Activated CD4-positive, alpha-beta T cell treated with anti-CD3 and anti-CD28 coated beads, Interleukin-2, amount 10 ng/mL, durations not matched to agents 24 days and 14 days (primary cell): Measurements from ENCODE around the gene TRIM39. TPM values are rescaled to one million over a fixed set of nuclear protein-coding genes. Genes with fewer than 3 reads are reported as not detected.

Experiments used
- DNase-seq: peaks from one replicate; pipeline ENCODE4 v3.0.0; 2022
- H3K27ac Mint-ChIP-seq: one replicate; pipeline ENCODE4 v1.8.0; 2022; ENCODE audit warnings: mild to moderate bottlenecking, mixed read lengths
- H3K27me3 Mint-ChIP-seq: one replicate; pipeline ENCODE4 v1.8.0; 2022; ENCODE audit warnings: mixed read lengths
- H3K36me3 Mint-ChIP-seq: one replicate; pipeline ENCODE4 v1.8.0; 2022; ENCODE audit warnings: low read depth, mild to moderate bottlenecking, mixed read lengths
- H3K4me1 Mint-ChIP-seq: one replicate; pipeline ENCODE4 v1.8.0; 2021; ENCODE audit warnings: mixed read lengths
- H3K4me3 Mint-ChIP-seq: one replicate; pipeline ENCODE4 v1.8.0; 2022; ENCODE audit warnings: mild to moderate bottlenecking, moderate library complexity, mixed read lengths
- H3K9me3 Mint-ChIP-seq: one replicate; pipeline ENCODE4 v1.8.0; 2021; ENCODE audit warnings: mixed read lengths
- intact Hi-C: fragments of 100-400 bp; cut with micrococcal nuclease; formaldehyde crosslinking; loops from one replicate; pipeline ENCODE4 v1.15.1; 2023
- total RNA-seq: library from RNA; stranded (reverse); gene quantifications from 2 replicates; pipeline ENCODE4 v1.2.3, GENCODE V29; 2022

Gene TRIM39
- total RNA-seq, 1 donor from 2014 or later = 13.7 TPM

DNA sequence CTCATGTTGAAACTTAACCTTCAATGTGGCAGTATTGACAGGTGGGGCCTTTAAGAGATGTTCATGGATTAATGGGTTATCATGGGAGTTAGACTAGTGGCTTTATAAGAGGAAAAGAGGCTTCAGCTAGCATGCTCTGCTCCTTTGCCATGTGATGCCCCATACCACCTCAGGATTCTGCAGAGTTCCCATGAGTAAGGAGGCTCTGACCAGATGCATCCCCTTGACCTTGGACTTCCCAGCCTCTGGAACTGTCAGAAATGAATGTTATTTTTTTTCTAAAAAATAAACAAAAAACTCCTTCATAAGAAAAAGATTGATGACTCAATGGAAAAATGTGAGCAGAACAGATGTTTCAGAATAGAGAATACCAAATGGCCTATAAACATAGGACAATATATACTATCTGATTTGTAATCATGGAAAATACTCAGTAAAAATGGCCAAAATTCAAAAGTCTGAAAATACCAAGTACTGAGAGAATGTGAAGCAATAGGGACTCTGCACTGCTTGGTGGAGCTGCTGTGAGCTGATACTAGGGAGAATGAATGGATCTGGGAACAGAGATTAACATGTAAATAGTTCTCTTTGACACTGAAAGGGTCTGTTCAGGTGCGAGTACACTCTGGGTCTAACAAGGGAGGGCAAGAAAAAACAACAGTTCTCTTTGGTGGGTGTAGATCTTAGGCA is 7.4 kb upstream of the TRIM39 start:
- H3K4me1 Mint-ChIP-seq = peaks cover 58% of the 10 kb centered on the region
- no peaks in the 10 kb centered on the region for H3K27me3 Mint-ChIP-seq
- intact Hi-C loops = loop anchor here (2.0 kb wide), 1 partner anchor 14 kb away; no protein-coding TSS in a partner anchor
- H3K27ac Mint-ChIP-seq = peak overlapping the region; percentile 34
- DNase-seq = no peak
- H3K9me3 Mint-ChIP-seq = peaks cover 4% of the 10 kb centered on the region
- peaks cover 50% of the 10 kb centered on the region for H3K36me3 Mint-ChIP-seq
- H3K4me3 Mint-ChIP-seq = no peak overlapping the region

DNA sequence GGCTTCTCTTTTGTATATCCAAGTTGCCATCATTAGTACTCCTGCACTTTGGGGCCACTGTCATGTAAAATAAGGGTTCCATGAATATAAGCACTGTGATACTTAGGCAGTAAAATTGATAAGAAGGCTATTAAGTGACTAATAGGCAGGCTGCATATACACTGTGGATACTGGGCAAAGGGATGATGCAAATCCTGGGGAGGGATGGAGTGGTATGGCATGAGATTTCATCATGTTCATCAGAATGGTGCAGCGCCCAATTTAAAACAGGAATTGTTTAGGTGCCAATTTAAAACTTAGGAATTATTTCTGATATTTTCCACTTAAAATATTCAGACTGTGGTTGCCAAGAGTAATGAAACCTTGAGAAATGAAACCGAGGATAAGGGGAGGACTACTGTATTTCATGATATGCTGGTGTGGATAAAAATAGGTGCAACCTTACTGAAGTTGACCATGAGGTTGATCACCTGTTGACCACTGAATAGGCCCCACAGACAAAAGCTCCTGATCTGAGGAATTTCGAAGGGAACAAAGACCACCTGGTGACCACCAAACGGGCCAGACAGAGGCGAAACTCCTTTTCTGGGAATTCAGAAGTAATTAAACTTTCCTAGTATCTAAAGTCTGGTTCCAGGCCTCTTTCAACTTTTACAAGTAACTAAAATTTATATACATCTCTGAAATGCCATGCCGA is 4.9 kb upstream of the TRIM39 start:
- H3K27me3 Mint-ChIP-seq = no peaks in the 10 kb centered on the region
- no peak for DNase-seq
- H3K9me3 Mint-ChIP-seq = peaks cover 4% of the 10 kb centered on the region
- intact Hi-C loops = no loop called here
- H3K27ac Mint-ChIP-seq = no peak overlapping the region
- peak overlapping the region; percentile 68 for H3K4me3 Mint-ChIP-seq
- H3K4me1 Mint-ChIP-seq = peaks cover 69% of the 10 kb centered on the region
- H3K36me3 Mint-ChIP-seq = peaks cover 42% of the 10 kb centered on the region

DNA sequence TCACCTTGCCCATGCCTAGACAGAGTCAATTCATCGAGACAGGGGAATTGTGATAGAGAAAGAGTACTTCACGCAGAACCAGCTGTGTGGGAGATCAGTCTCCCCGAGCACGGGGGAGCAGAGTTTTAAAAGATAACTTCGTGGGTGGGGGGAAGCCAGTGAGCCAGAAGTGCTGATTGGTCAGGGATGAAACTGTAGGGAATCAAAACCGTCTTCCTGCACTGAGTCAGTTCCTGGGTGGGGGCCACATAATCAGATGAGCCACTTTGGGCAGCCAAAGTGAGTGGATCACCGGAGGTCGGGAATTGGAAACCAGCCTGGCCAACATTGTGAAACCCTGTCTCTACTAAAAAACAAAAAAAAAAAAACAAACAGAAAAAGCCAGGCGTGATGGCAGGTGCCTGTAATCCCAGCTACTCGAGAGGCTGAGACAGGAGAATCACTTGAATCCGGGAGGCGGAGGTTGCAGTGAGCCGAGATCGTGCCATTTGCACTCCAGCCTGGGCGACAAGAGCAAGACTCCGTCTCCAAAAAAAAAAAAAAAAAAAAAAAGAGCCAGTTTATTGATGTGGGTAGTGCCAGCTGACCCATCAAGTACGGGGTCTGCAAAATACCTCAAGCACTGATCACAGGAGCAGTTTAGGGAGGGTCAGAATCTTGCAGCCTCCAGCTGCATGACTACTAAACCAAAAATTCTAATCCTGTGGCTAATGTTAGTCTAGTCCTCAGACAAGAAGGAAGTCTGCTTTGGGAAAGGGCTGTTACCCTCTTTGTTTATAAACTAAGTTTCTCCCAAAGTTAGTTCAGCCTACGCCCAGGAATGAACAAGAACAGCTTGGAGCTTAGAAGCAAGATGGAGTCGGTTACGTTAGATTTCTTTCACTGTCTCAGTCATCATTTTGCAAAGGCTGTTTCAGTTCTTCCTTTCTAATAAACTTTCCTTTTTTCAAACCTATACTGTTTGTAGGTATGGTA is 3.9 kb upstream of the TRIM39 start:
- no peaks in the 10 kb centered on the region for H3K27me3 Mint-ChIP-seq
- peaks cover 71% of the 10 kb centered on the region for H3K4me1 Mint-ChIP-seq
- H3K36me3 Mint-ChIP-seq = peaks cover 45% of the 10 kb centered on the region
- DNase-seq = no peak
- intact Hi-C loops = no loop called here
- H3K9me3 Mint-ChIP-seq = peaks cover 4% of the 10 kb centered on the region
- H3K27ac Mint-ChIP-seq = peak overlapping the region; percentile 79
- H3K4me3 Mint-ChIP-seq = peak overlapping the region; percentile 68

DNA sequence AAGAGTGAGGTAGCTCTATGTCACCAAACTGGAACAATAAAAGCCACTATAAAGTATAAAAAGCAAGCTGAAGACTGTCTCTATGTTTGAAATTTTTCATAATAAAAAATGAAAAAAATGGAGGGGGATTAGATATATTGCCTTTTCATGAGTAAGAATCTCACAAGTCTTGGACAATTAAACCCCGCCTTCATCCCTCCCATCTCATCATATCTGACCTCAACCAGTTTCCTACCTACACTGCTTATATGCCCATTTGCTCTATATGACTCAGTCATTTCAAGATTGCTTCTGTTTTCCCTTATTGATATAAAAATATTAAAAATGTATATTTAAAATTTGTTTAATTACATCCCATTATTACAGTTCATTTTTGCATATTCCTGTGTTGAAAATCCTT is 2.9 kb upstream of the TRIM39 start:
- Mint-ChIP-seq H3K27ac (no peak overlapping the region), H3K27me3 (no peaks in the 10 kb centered on the region), H3K9me3 (peaks cover 4% of the 10 kb centered on the region), H3K4me3 (peak overlapping the region; percentile 96), H3K4me1 (peaks cover 66% of the 10 kb centered on the region), H3K36me3 (peaks cover 45% of the 10 kb centered on the region)
- no peak for DNase-seq
- intact Hi-C loops = no loop called here

DNA sequence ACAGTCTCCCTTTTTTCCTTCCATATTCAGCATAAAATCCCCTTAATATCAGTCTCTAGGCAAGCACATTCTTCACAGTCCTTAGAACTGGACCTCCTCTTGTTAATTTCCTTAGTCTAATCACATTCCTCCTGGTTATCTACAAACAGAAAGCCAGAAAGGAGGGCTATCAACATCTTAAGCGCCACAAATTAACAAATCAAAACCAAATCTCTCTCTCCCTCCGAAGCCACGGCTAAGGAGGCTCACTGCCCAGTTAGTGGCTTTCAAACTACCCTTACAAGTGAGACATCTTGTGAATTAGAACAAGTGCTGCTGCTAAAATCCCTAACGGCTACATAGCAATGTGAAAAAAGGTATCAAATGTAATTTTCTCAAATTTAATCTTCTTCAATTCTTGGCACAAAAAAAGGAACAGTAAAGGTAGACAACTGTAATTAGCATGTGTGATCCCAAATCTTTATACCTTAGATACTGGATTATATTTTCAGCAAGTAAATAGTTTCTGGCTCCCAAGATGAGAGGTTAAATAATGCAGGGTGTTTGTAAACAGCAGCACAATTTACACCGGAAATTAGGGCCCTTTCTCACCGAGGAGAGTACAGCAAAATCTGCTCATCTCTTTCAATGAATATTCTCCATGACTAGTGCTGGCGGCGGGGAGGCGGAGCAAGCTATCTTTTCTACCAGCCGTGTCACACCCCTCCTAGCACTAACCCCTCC is 1.4 kb upstream of the TRIM39 start:
- peak overlapping the region; percentile 96 for H3K4me3 Mint-ChIP-seq
- peaks cover 4% of the 10 kb centered on the region for H3K9me3 Mint-ChIP-seq
- peaks cover 46% of the 10 kb centered on the region for H3K36me3 Mint-ChIP-seq
- H3K4me1 Mint-ChIP-seq = peaks cover 58% of the 10 kb centered on the region
- peak overlapping the region; percentile 99 for H3K27ac Mint-ChIP-seq
- H3K27me3 Mint-ChIP-seq = no peaks in the 10 kb centered on the region
- intact Hi-C loops = loop anchor here (1.0 to 5.0 kb wide), 2 partner anchors 112 to 258 kb away; partner anchors contain the start of genes PPP1R11 and TRIM26
- peak; percentile 93 for DNase-seq

DNA sequence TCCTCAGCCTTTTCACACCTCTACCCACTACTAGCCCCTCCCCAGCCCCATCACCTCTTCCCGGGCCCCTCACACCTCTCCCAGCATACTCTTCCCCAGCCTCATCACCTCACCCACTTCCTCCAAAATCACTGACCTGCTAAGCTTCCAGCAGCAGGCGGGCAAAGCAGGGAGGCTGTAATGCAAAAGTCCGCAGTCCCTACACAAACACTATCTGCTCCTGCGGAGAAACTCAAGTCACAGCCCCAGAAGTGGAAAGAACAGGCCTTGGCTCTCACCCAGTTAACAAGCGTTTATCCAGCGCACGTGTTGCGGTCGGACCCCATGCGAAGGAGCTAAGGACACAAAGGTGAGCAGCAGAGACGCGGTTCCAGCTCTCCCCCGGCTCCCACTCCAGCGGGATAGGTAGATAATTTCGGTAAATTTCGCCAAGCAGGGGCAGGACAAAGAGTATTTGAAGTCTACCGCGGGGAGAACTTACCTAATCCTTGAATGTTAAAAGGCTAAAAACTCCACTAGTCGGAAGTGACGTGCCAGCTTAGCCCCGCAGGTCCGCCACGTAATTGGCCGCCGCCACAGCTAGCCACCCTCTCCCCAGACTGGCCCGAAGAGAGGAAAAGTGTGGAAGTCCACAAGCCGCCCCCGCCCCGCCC is 728 bp upstream of the TRIM39 start:
- no peaks in the 10 kb centered on the region for H3K27me3 Mint-ChIP-seq
- peaks cover 4% of the 10 kb centered on the region for H3K9me3 Mint-ChIP-seq
- DNase-seq = peak; percentile 93
- peaks cover 54% of the 10 kb centered on the region for H3K4me1 Mint-ChIP-seq
- H3K36me3 Mint-ChIP-seq = peaks cover 43% of the 10 kb centered on the region
- peak overlapping the region; percentile 96 for H3K4me3 Mint-ChIP-seq
- intact Hi-C loops = loop anchor here (1.0 to 5.0 kb wide), 5 partner anchors 19 to 259 kb away; partner anchors contain the start of genes GNL1, PPP1R11, PRR3 and RPP21
- peak overlapping the region; percentile 99 for H3K27ac Mint-ChIP-seq

DNA sequence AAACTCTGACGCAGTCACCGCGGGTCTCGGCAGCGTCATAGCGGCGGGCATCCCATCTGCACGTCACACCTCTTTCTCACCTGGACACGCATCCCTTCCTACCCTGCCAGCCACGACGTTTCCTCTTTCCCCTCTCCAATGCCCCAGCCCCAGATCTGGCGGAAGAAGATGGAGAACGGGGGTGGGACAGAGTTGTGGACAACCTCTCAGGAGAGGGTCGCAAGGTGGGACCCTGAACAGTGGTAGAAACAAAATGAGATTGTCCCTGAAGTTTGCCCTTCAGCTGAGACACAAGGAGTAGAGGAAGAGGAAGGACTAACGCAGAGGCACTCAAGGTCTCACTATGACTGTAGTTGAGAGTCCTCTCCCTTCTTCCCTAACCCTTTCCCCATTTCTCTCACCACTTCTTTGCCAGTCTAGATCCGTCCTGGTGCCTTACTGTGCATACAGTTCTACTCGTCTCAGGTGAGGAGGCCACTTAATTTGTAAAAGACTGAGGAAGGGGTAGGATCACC is 562 bp downstream of the TRIM39 start:
- Mint-ChIP-seq H3K27me3 (no peaks in the 10 kb centered on the region), H3K4me3 (peak overlapping the region; percentile 96), H3K4me1 (peaks cover 44% of the 10 kb centered on the region), H3K27ac (peak overlapping the region; percentile 93), H3K36me3 (peaks cover 46% of the 10 kb centered on the region), H3K9me3 (peaks cover 4% of the 10 kb centered on the region)
- intact Hi-C loops = loop anchor here (2.0 to 5.0 kb wide), 2 partner anchors 230 to 260 kb away; partner anchors contain the start of genes GNL1, PPP1R11 and PRR3
- DNase-seq = no peak

DNA sequence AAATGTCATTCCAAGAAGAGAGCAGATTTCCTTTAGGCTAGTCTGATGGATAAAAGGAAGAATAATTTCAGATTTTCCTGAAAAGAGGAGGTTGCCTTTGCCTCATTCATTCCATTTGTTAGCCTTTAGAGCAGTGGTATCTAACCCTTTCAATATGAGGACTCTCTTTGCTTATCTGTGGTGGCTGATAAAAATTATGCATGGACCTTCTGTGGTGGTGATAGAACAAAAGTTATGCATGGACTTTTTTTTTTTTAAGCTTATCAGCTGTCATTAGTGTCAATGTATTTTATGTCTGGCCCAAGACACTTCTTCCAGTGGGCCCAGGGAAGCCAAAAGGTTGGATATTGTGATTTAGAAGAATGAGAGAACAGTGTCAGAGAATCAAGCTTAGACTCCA is 1.7 kb downstream of the TRIM39 start:
- no peaks in the 10 kb centered on the region for H3K27me3 Mint-ChIP-seq
- no peak overlapping the region for H3K27ac Mint-ChIP-seq
- peaks cover 42% of the 10 kb centered on the region for H3K36me3 Mint-ChIP-seq
- no peaks in the 10 kb centered on the region for H3K9me3 Mint-ChIP-seq
- intact Hi-C loops = loop anchor here (5.0 kb wide), 1 partner anchor 261 kb away; the partner anchor contains the start of gene PPP1R11
- DNase-seq = no peak
- no peak overlapping the region for H3K4me3 Mint-ChIP-seq
- H3K4me1 Mint-ChIP-seq = peaks cover 36% of the 10 kb centered on the region

DNA sequence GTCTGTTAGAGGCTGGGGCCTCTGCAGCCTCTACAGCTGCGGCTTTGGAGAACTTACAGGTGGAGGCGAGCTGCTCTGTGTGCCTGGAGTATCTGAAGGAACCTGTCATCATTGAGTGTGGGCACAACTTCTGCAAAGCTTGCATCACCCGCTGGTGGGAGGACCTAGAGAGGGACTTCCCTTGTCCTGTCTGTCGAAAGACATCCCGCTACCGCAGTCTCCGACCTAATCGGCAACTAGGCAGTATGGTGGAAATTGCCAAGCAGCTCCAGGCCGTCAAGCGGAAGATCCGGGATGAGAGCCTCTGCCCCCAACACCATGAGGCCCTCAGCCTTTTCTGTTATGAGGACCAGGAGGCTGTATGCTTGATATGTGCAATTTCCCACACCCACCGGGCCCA is 2.6 kb downstream of the TRIM39 start:
- Mint-ChIP-seq H3K27ac (no peak overlapping the region), H3K4me1 (peaks cover 28% of the 10 kb centered on the region), H3K36me3 (peaks cover 45% of the 10 kb centered on the region), H3K9me3 (no peaks in the 10 kb centered on the region), H3K4me3 (no peak overlapping the region), H3K27me3 (no peaks in the 10 kb centered on the region)
- DNase-seq = no peak
- intact Hi-C loops = loop anchor here (5.0 kb wide), 1 partner anchor 262 kb away; the partner anchor contains the start of gene PPP1R11

DNA sequence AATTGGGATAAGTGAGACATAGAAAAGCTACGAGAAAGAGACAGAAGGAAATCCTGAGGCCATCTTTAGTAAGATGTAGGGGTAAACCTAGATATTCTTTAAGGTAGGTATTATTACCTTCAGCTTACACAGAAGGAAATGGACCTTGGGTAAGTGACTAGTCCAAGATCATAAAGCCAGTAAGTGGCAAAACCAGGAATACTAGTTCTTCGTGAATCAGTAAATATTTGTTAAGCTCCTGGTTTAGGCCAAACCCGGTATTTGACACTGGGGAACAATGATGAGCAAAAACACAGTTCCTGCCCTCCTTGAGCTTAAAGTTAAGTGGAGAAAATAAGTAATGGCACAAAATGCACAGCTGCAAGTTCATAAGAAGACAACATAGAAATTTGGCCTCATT is 5.3 kb downstream of the TRIM39 start:
- no peaks in the 10 kb centered on the region for H3K9me3 Mint-ChIP-seq
- H3K36me3 Mint-ChIP-seq = peaks cover 56% of the 10 kb centered on the region
- peaks cover 13% of the 10 kb centered on the region for H3K4me1 Mint-ChIP-seq
- no peaks in the 10 kb centered on the region for H3K27me3 Mint-ChIP-seq
- no peak for DNase-seq
- H3K27ac Mint-ChIP-seq = no peak overlapping the region
- intact Hi-C loops = no loop called here
- H3K4me3 Mint-ChIP-seq = no peak overlapping the region

DNA sequence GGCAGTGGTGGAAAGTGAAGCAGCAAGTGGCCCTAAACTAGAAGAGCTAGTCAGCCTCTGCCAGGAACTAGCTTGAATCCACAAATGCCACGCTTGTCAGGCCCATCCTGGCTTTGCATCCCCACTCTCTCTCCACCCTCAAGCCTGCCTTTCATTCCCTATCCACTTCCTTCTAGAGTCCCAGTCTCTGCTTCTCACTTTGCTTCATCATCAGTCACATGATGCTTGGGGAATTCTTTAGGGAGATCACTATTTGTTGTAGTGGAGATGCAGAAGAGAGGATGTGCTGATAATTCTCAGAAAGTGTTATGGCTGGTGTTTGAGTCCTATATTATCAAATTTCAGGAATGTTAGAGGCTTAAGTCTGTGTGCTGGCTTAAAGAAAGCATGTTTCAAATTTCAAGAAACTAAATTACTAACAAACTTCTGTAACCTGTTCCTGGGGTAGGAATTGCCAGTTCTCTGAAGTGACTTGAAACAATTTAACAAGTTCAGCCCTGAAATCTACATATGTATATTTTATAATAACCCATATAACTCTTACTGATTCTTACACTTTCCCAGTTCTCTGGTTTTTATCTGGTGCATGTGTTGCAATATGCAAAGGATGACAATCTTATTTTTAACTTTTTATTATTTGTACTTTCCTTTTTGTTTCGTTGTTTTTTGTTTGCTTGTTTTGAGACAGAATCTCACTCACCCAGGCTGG is 7.5 kb downstream of the TRIM39 start:
- intact Hi-C loops = no loop called here
- no peaks in the 10 kb centered on the region for H3K4me1 Mint-ChIP-seq
- DNase-seq = no peak
- H3K9me3 Mint-ChIP-seq = no peaks in the 10 kb centered on the region
- H3K36me3 Mint-ChIP-seq = peaks cover 53% of the 10 kb centered on the region
- H3K27me3 Mint-ChIP-seq = no peaks in the 10 kb centered on the region
- H3K4me3 Mint-ChIP-seq = no peak overlapping the region
- H3K27ac Mint-ChIP-seq = no peak overlapping the region

DNA sequence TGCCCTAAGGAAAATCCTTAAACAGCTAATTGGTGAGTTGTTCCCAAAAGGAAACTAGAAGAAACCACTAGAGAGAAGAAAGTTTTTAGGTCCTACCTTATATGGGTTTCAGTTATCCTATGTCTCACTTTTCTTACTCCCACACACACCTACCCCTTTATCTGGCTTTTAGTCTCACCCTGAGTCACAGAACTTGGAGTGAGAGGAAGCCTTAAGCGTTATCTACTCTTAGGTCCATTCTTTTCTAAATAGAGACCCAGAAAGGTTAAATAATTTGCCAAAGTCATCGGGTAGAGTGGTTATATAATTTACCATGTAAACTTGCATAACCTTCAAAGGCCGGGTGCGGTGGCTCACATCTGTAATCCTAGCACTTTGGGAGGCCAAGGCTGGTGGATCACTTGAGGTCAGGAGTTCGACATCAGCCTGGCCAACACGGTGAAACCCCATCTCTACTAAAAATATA is 13.9 kb downstream of the TRIM39 start:
- intact Hi-C loops = no loop called here
- Mint-ChIP-seq H3K4me3 (no peak overlapping the region), H3K27ac (no peak overlapping the region), H3K4me1 (peaks cover 14% of the 10 kb centered on the region), H3K9me3 (no peaks in the 10 kb centered on the region), H3K36me3 (peaks cover 54% of the 10 kb centered on the region), H3K27me3 (no peaks in the 10 kb centered on the region)
- no peak for DNase-seq
